Neuronal stem cell (in vitro differentiated cells): ENCODE data around the gene KCNAB1.

ENCODE experiments used
- DNase-seq: peaks from one replicate; pipeline ENCODE4 v3.0.0-alpha.2; 2013; ENCODE audit warnings: low spot score
- H2AFZ ChIP-seq: one replicate; pipeline ENCODE4 v1.6.1; 2013; ENCODE audit warnings: mild to moderate bottlenecking, low read length, inconsistent platforms
- H2AK5ac ChIP-seq: 2 replicates; pipeline ENCODE4 v1.6.1; 2013; ENCODE audit warnings: low read depth, mild to moderate bottlenecking, inconsistent platforms, low read length, moderate library complexity, mixed read lengths
- H2BK120ac ChIP-seq: 2 replicates; pipeline ENCODE4 v1.6.1; 2013; ENCODE audit warnings: low read depth, mild to moderate bottlenecking, inconsistent platforms, low read length, moderate library complexity, mixed read lengths
- H2BK12ac ChIP-seq: one replicate; pipeline ENCODE4 v1.6.1; 2013; ENCODE audit warnings: low read length, inconsistent platforms
- H2BK15ac ChIP-seq: 2 replicates; pipeline ENCODE4 v1.6.1; 2013; ENCODE audit warnings: mild to moderate bottlenecking, low read length, inconsistent platforms, mixed read lengths
- H2BK5ac ChIP-seq: one replicate; pipeline ENCODE4 v1.6.1; 2013; ENCODE audit warnings: inconsistent platforms, mild to moderate bottlenecking, low read length, moderate library complexity
- H3K14ac ChIP-seq: one replicate; pipeline ENCODE4 v1.6.1; 2013; ENCODE audit warnings: low read length, inconsistent platforms
- H3K18ac ChIP-seq: 2 replicates; pipeline ENCODE4 v1.6.1; 2013; ENCODE audit warnings: low read length, inconsistent platforms
- H3K23ac ChIP-seq: 2 replicates; pipeline ENCODE4 v1.6.1; 2013; ENCODE audit warnings: low read depth, mild to moderate bottlenecking, mixed read lengths, low read length, inconsistent platforms; ENCODE audit not compliant: poor library complexity
- H3K27ac ChIP-seq: replicated peaks from 3 replicates; pipeline ENCODE4 v1.5.1; 2013; ENCODE audit warnings: low read length, inconsistent platforms
- H3K27me3 ChIP-seq, 3 experiments: 2 replicates each; pipeline ENCODE4 v1.6.1; 2013; ENCODE audit warnings: low read length in 3 of 3, mild to moderate bottlenecking in 2 of 3, inconsistent platforms in 1 of 3, low read depth in 1 of 3, mixed read lengths in 1 of 3, moderate library complexity in 1 of 3; ENCODE audit not compliant: control insufficient read depth in 3 of 3, insufficient read depth in 3 of 3
- H3K36me3 ChIP-seq, 2 donors: replicated peaks in 1 of 2; 2 replicates each; pipeline ENCODE4 v1.6.1; 2013; ENCODE audit warnings: low read length in 2 of 2; ENCODE audit not compliant: control insufficient read depth in 2 of 2, insufficient read depth in 2 of 2
- H3K4ac ChIP-seq: 2 replicates; pipeline ENCODE4 v1.6.1; 2013; ENCODE audit warnings: inconsistent platforms, mild to moderate bottlenecking, low read length, moderate library complexity
- H3K4me1 ChIP-seq, 2 donors: 1 replicate in 1 of 2; 2 replicates in 1 of 2; pipeline ENCODE4 v1.6.1; 2013; ENCODE audit warnings: low read length in 2 of 2, low read depth in 1 of 2; ENCODE audit not compliant: control insufficient read depth in 2 of 2, insufficient read depth in 1 of 2
- H3K4me2 ChIP-seq: one replicate; pipeline ENCODE4 v1.6.1; 2013; ENCODE audit warnings: mild to moderate bottlenecking, low read length, inconsistent platforms; ENCODE audit not compliant: insufficient read depth, poor library complexity, severe bottlenecking
- H3K4me3 ChIP-seq, 2 donors: 2 replicates each; pipeline ENCODE4 v1.5.1; 2013; ENCODE audit warnings: low read length in 2 of 2, mild to moderate bottlenecking in 2 of 2, inconsistent platforms in 1 of 2, moderate library complexity in 1 of 2
- H3K79me1 ChIP-seq: one replicate; pipeline ENCODE4 v1.6.1; 2013; ENCODE audit warnings: low read depth, mild to moderate bottlenecking, inconsistent platforms, low read length, moderate library complexity
- H3K9ac ChIP-seq: one replicate; pipeline ENCODE4 v1.6.1; 2013; ENCODE audit warnings: mild to moderate bottlenecking, low read depth, low read length, inconsistent platforms; ENCODE audit not compliant: poor library complexity
- H3K9me3 ChIP-seq, 2 donors: replicated peaks in 1 of 2; 2 replicates each; pipeline versions ENCODE3 to v1.6.1; 2013; ENCODE audit warnings: low read length in 2 of 2, mild to moderate bottlenecking in 2 of 2, inconsistent platforms in 1 of 2, low read depth in 1 of 2, mixed read lengths in 1 of 2, moderate library complexity in 1 of 2; ENCODE audit not compliant: control insufficient read depth in 2 of 2, insufficient read depth in 1 of 2
- H4K8ac ChIP-seq: one replicate; pipeline ENCODE4 v1.6.1; 2013; ENCODE audit warnings: low read depth, mild to moderate bottlenecking, inconsistent platforms, low read length, moderate library complexity
- H4K91ac ChIP-seq: one replicate; pipeline ENCODE4 v1.6.1; 2013; ENCODE audit warnings: low read length, low read depth, mild to moderate bottlenecking, inconsistent platforms; ENCODE audit not compliant: poor library complexity
- WGBS, 2 donors: extraction: QIAGEN DNeasy Blood & Tissue Kit; methylation state at CpG; one replicate each; pipeline ENCODE4 v1.1.7; 2013; ENCODE audit warnings: missing lambda C conversion rate in 2 of 2, mixed read lengths in 1 of 2; ENCODE audit not compliant: insufficient read length in 2 of 2, insufficient replicate concordance in 1 of 2; ENCODE audit errors: extremely low coverage in 2 of 2; 5-methylcytosine and 5-hydroxymethylcytosine counted together

KCNAB1 gene

DNA sequence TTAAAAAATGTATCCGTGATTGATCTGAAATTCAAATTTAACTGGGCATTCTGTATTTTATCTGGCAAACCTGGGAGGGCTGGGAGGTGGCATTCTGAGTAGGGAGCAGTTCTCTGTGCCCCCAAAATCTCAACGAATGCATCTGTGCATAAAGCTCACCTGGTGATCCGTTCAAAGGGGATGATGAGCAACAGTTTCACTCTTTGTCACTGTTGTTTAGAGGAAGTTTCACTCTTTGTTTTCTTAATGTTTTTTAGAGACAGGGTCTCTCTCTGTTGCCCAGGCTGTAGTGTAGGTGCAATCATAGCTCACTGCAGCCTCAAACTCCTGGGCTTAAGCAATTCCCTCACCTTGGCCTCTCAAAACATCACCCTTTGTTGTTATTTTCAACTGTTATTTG lies 247.8 kb downstream of the KCNAB1 start:
- Histone ChIP-seq H2BK5ac (no peak overlapping the region), H3K14ac (no peak overlapping the region), H3K18ac (no peak overlapping the region), H3K79me1 (no peaks in the 10 kb centered on the region), H3K23ac (no peak overlapping the region), H3K4me3 (no peak overlapping the region), H3K4me1 (peaks cover 0 to 10% of the 10 kb centered on the region in 2 donors), H3K9me3 (no peaks in the 10 kb centered on the region), H3K27me3 (no peaks in the 10 kb centered on the region), H3K27ac (no peak overlapping the region), H3K4ac (no peak overlapping the region), H2AFZ (no peak overlapping the region), H2BK120ac (no peak overlapping the region), H2BK15ac (no peak overlapping the region), H4K8ac (no peak overlapping the region), H2AK5ac (no peak overlapping the region), H4K91ac (no peak overlapping the region), H3K9ac (no peak overlapping the region), H3K36me3 (no peaks in the 10 kb centered on the region), H3K4me2 (no peak overlapping the region), H2BK12ac (no peak overlapping the region)
- DNase-seq, result no peak
- no CpG with 5 or more reads among the region's 3 CpGs for WGBS, 2 donors

DNA sequence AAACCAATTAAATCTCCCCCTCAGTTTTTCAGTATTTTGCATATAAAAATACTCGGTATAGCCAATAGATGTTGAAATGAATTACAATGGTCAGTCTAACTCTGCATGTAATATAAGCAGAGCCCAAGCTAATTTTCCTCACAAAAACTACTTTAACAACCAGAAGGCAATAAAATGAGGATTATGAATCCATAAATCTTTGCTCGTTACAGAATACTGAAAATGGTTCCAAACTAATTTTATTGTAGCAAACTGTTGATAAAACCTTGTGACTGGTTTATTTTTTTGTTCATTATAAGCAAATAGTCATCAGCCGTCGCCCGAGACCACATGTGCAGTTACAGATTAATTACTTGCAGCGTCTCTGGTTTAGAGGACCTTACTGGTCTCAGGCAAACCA lies 251.3 kb downstream of the KCNAB1 start:
- H3K4me1 ChIP-seq, result peaks cover 0 to 12% of the 10 kb centered on the region in 2 donors
- no CpG with 5 or more reads among the region's 6 CpGs for WGBS, 2 donors

DNA sequence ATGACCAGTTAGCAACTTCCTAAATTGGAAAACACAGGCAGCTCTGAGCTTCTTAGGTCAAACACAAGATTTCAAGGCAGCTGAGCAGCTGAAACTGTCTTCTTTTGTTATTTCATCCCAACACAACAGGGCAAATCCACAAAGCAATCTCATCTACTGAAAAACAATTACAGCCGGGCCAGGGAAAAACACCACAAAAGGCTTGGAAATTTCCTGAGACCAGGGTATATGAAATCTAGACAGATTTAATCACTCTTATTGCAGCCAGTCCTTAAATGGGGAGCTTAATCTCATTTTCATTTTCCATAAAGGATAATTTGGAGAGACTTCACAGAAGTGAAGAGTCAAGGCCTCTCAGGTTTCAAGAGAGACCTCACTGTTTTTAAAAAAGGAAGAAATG lies 252.7 kb downstream of the KCNAB1 start:
- Histone ChIP-seq H3K79me1 (no peaks in the 10 kb centered on the region), H3K4me1 (peaks cover 0 to 14% of the 10 kb centered on the region in 2 donors), H2BK5ac (no peak overlapping the region), H3K14ac (no peak overlapping the region), H4K91ac (no peak overlapping the region), H3K4ac (no peak overlapping the region), H3K9me3 (no peaks in the 10 kb centered on the region), H2AK5ac (no peak overlapping the region), H3K36me3 (no peaks in the 10 kb centered on the region), H3K27ac (no peak overlapping the region), H3K4me3 (no peak overlapping the region), H3K23ac (no peak overlapping the region), H3K27me3 (no peaks in the 10 kb centered on the region), H2BK120ac (no peak overlapping the region), H3K18ac (no peak overlapping the region), H3K9ac (no peak overlapping the region), H2BK15ac (no peak overlapping the region), H4K8ac (no peak overlapping the region), H2BK12ac (no peak overlapping the region), H3K4me2 (no peak overlapping the region), H2AFZ (no peak overlapping the region)
- WGBS, 2 donors, result no CpG with 5 or more reads among the region's 1 CpG
- DNase-seq, result no peak

More for the DNA sequence above, 251.3 kb downstream of the KCNAB1 start:
- Histone ChIP-seq H3K18ac (no peak overlapping the region), H3K9me3 (no peaks in the 10 kb centered on the region), H3K4me3 (no peak overlapping the region), H2BK120ac (no peak overlapping the region), H3K4me2 (no peak overlapping the region), H3K23ac (no peak overlapping the region), H4K91ac (no peak overlapping the region), H3K36me3 (no peaks in the 10 kb centered on the region), H3K27me3 (no peaks in the 10 kb centered on the region), H3K79me1 (no peaks in the 10 kb centered on the region), H2BK15ac (no peak overlapping the region), H3K4ac (no peak overlapping the region), H2BK12ac (no peak overlapping the region), H3K27ac (no peak overlapping the region), H2BK5ac (no peak overlapping the region), H3K9ac (no peak overlapping the region), H4K8ac (no peak overlapping the region), H2AK5ac (no peak overlapping the region), H2AFZ (no peak overlapping the region), H3K14ac (no peak overlapping the region)
- DNase-seq, result no peak

DNA sequence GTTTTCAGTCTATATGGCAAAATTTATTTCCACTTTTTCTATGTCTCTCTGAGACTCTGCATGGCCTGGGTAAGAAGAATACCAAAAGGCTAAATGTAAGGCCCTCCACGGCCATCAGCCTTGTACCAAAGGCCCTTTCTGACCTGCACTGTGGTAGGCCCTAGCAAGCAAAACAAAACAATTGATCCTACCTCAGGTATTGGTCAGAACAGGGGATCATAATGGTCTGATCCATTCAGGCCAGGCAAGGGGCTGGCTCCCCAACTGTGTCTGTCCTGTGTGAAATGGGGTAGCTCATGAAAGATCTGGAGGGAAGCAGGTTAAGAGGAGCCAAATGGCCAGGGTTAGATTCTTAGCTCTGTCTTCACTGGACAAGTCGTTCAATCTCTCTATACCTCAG lies 253.3 kb downstream of the KCNAB1 start:
- Histone ChIP-seq H3K23ac (no peak overlapping the region), H2BK5ac (no peak overlapping the region), H3K4me3 (no peak overlapping the region), H3K27me3 (no peaks in the 10 kb centered on the region), H4K91ac (no peak overlapping the region), H3K4me2 (no peak overlapping the region), H3K9ac (no peak overlapping the region), H3K9me3 (no peaks in the 10 kb centered on the region), H2BK120ac (no peak overlapping the region), H4K8ac (no peak overlapping the region), H3K14ac (no peak overlapping the region), H3K4me1 (peaks cover 0 to 14% of the 10 kb centered on the region in 2 donors), H3K18ac (no peak overlapping the region), H3K27ac (no peak overlapping the region), H2AK5ac (no peak overlapping the region), H3K4ac (no peak overlapping the region), H2AFZ (no peak overlapping the region), H2BK15ac (no peak overlapping the region), H3K36me3 (no peaks in the 10 kb centered on the region), H2BK12ac (no peak overlapping the region), H3K79me1 (no peaks in the 10 kb centered on the region)
- no peak for DNase-seq
- WGBS, 2 donors, result no CpG with 5 or more reads among the region's 2 CpGs
